ENCODE data around the gene PTMS. TPM values are rescaled to one million over a fixed set of nuclear protein-coding genes. Genes with fewer than 3 reads are reported as not detected.
A peak's percentile ranks its signal among the peaks of the same experiment; 100 is the strongest.

PTMS gene
- total RNA-seq, 2 experiments from 2014 or later: 7.8 to 9.8 TPM

DNA sequence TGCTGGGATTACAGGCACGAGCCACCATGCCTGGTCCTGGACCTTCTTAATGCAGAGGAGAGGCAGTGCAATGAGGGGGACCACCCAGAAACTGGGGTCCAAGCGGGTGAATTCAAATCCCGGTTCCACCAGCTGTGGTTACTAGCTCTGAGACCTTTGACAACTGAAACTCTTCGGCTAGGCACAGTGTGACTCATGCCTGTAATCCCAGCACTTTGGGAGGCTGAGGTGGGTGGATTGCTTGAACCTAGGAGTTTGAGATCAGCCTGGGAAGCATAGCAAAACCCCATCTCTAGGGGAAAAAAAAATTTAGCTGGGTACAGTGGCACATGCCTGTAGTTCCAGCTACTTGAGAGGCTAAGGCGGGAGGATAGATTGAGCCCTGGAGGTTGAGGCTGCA, 18.1 kb downstream of the PTMS start:
- ChIA-PET CTCF (ENCODE audit: unreplicated experiment) (interaction anchor here (0.6 kb wide), 1 partner anchor 37 kb away, joined by 4 read pairs; no protein-coding TSS in a partner anchor), POLR2A (interaction anchor here (0.7 kb wide), 1 partner anchor 58 kb away, joined by 3 read pairs; no protein-coding TSS in a partner anchor)
- BruUV-seq (replicated peaks): no TSS peak
- intact Hi-C loops (cut with micrococcal nuclease; ENCODE audit: unreplicated experiment): loop anchor here (5.0 kb wide), 1 partner anchor 43 kb away; the partner anchor contains the start of gene P3H3
- Histone ChIP-seq H3K9me2 (ENCODE audit: insufficient read depth, low read length) (no peaks in the 10 kb centered on the region), H3K9me3 (ENCODE audit: low read length) (no peaks in the 10 kb centered on the region), H2AFZ (ENCODE audit: low read length) (peak overlapping the region; percentile 16; the same call in 1 of the 2 replicates), H4K20me1 (ENCODE audit: insufficient read depth, low read length) (no peaks in the 10 kb centered on the region), H3K36me3 (ENCODE audit: insufficient read depth, low read length) (no peaks in the 10 kb centered on the region), H3K79me2 (ENCODE audit: insufficient read depth, low read depth, low read length) (no peaks in the 10 kb centered on the region), H3K4me2 (ENCODE audit: low read length) (no peak overlapping the region), H3K4me3 (ENCODE audit: low read depth, low read length, poor library complexity, severe bottlenecking) (no peak overlapping the region), H3K4me1 (ENCODE audit: insufficient read depth, low read length, poor library complexity, severe bottlenecking) (peaks cover 39% of the 10 kb centered on the region), H3K27ac (ENCODE audit: low read depth, low read length, poor library complexity, severe bottlenecking) (no peak overlapping the region)
- TF ChIP-seq, protein P1, sequence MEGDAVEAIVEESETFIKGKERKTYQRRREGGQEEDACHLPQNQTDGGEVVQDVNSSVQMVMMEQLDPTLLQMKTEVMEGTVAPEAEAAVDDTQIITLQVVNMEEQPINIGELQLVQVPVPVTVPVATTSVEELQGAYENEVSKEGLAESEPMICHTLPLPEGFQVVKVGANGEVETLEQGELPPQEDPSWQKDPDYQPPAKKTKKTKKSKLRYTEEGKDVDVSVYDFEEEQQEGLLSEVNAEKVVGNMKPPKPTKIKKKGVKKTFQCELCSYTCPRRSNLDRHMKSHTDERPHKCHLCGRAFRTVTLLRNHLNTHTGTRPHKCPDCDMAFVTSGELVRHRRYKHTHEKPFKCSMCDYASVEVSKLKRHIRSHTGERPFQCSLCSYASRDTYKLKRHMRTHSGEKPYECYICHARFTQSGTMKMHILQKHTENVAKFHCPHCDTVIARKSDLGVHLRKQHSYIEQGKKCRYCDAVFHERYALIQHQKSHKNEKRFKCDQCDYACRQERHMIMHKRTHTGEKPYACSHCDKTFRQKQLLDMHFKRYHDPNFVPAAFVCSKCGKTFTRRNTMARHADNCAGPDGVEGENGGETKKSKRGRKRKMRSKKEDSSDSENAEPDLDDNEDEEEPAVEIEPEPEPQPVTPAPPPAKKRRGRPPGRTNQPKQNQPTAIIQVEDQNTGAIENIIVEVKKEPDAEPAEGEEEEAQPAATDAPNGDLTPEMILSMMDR (conservative IDR thresholded peaks at IDR 0.05; ENCODE audit: low read length): no peak
- no peak for TF ChIP-seq EZH2phosphoT487 (IDR thresholded peaks at IDR 0.05; ENCODE audit: borderline replicate concordance, low read depth, low read length)
- DNase-seq (ENCODE audit: low spot score): no peak

DNA sequence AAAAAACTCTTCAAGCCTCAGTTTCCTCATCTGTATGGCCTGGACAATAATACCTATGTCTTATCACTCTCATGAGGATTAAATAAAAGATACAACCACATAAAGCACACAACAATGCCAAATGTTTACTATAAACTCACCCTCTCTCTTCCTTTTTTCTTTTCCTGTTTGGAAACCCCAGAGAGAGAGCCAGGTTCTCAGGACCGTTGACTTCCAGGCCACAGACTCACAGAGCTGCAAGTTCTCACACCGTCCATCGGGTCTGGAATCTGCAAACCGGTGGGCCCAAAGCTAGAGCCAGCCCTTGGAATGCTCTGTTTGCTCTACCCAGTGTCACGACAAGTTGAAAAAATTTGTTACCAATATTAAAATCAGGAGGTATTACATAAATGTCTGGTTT, 18.6 kb downstream of the PTMS start:
- no peak overlapping the region for H3K4me3 ChIP-seq (ENCODE audit: low read depth, low read length, poor library complexity, severe bottlenecking)
- no peak overlapping the region for H3K4me2 ChIP-seq (ENCODE audit: low read length)
- H3K4me1 ChIP-seq (ENCODE audit: insufficient read depth, low read length, poor library complexity, severe bottlenecking): peaks cover 40% of the 10 kb centered on the region
- intact Hi-C loops (cut with micrococcal nuclease; ENCODE audit: unreplicated experiment): loop anchor here (5.0 kb wide), 1 partner anchor 43 kb away; the partner anchor contains the start of gene P3H3
- no peaks in the 10 kb centered on the region for H3K9me2 ChIP-seq (ENCODE audit: insufficient read depth, low read length)
- CTCF ChIA-PET (ENCODE audit: unreplicated experiment): no interaction called here
- POLR2A ChIA-PET: interaction anchor here (0.7 kb wide), 1 partner anchor 59 kb away, joined by 3 read pairs; no protein-coding TSS in a partner anchor
- H4K20me1 ChIP-seq (ENCODE audit: insufficient read depth, low read length): no peaks in the 10 kb centered on the region
- no peaks in the 10 kb centered on the region for H3K79me2 ChIP-seq (ENCODE audit: insufficient read depth, low read depth, low read length)
- BruUV-seq (replicated peaks): no TSS peak
- DNase-seq (ENCODE audit: low spot score): no peak
- no peaks in the 10 kb centered on the region for H3K9me3 ChIP-seq (ENCODE audit: low read length)
- H3K36me3 ChIP-seq (ENCODE audit: insufficient read depth, low read length): no peaks in the 10 kb centered on the region
- H3K27ac ChIP-seq (ENCODE audit: low read depth, low read length, poor library complexity, severe bottlenecking): no peak overlapping the region
- TF ChIP-seq EZH2phosphoT487 (IDR thresholded peaks at IDR 0.05; ENCODE audit: borderline replicate concordance, low read depth, low read length): no peak
- TF ChIP-seq, protein P1 (conservative IDR thresholded peaks at IDR 0.05; ENCODE audit: low read length): no peak
- peak overlapping the region; percentile 16; the same call in 1 of the 2 replicates for H2AFZ ChIP-seq (ENCODE audit: low read length)

DNA sequence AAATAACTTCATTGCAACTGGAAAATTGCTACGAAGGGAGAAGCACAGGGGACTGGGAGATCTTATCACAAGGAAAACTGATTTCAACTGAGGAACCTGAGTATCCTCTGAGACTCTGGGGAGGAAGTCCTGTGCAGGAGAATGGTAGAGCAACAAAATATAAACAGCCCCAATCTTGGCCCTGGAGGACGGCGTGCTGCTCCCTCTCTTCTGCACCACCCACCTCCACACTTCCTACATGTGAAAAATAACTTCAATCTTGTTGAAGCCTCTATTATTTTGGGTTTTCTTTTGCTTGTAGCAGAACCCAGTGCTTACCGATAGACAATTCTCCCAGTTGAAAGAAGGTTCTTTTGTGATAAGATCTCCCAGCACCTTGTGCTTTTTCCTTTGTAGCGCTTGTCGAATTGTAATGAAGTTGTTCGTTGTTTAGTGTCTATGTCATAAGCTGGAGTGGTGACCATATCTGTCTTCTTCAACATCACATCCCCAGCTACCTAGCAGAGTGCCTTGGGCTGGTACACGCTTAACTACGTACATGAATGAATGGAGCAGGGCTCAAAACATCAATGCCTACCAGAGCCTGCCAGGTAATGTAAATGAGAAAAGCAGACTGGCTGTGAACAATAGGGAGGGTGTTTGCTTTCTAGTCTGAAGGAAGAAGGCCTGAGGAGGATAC, 20.4 kb downstream of the PTMS start:
- TF ChIP-seq, protein P1 (conservative IDR thresholded peaks at IDR 0.05; ENCODE audit: low read length): no peak
- no peak for TF ChIP-seq EZH2phosphoT487 (IDR thresholded peaks at IDR 0.05; ENCODE audit: borderline replicate concordance, low read depth, low read length)
- H3K4me1 ChIP-seq (ENCODE audit: insufficient read depth, low read length, poor library complexity, severe bottlenecking): peaks cover 31% of the 10 kb centered on the region
- H4K20me1 ChIP-seq (ENCODE audit: insufficient read depth, low read length): no peaks in the 10 kb centered on the region
- H3K4me3 ChIP-seq (ENCODE audit: low read depth, low read length, poor library complexity, severe bottlenecking): no peak overlapping the region
- BruUV-seq (replicated peaks): no TSS peak
- H3K9me2 ChIP-seq (ENCODE audit: insufficient read depth, low read length): no peaks in the 10 kb centered on the region
- POLR2A ChIA-PET: no interaction called here
- no peak overlapping the region for H2AFZ ChIP-seq (ENCODE audit: low read length)
- CTCF ChIA-PET (ENCODE audit: unreplicated experiment): interaction anchor here (1.0 kb wide), 1 partner anchor 216 kb away, joined by 3 read pairs; no protein-coding TSS in a partner anchor
- H3K79me2 ChIP-seq (ENCODE audit: insufficient read depth, low read depth, low read length): no peaks in the 10 kb centered on the region
- H3K36me3 ChIP-seq (ENCODE audit: insufficient read depth, low read length): no peaks in the 10 kb centered on the region
- no peak for DNase-seq (ENCODE audit: low spot score)
- H3K9me3 ChIP-seq (ENCODE audit: low read length): no peaks in the 10 kb centered on the region
- intact Hi-C loops (cut with micrococcal nuclease; ENCODE audit: unreplicated experiment): no loop called here
- no peak overlapping the region for H3K27ac ChIP-seq (ENCODE audit: low read depth, low read length, poor library complexity, severe bottlenecking)
- H3K4me2 ChIP-seq (ENCODE audit: low read length): no peak overlapping the region
